ENCODE results near the gene STX3. TPM values are rescaled to one million over a fixed set of nuclear protein-coding genes. Genes with fewer than 3 reads are reported as not detected.
A peak's percentile ranks its signal among the peaks of the same experiment; 100 is the strongest.

The STX3 gene
- total RNA-seq, 4 donors from 2014 or later = 16.6 to 27.1 (median 24.6) TPM

GRCh38 chr11:59807047-59807610, 52.0 kb downstream of the STX3 start:
- no peak overlapping the region for H3K27ac ChIP-seq
- no peak overlapping the region for H3K4me3 ChIP-seq
- peaks cover 0 to 19% (median 6%) of the 10 kb centered on the region in 3 donors for H3K4me1 ChIP-seq
- H3K27me3 ChIP-seq = peaks cover 4% of the 10 kb centered on the region
- 63 to 67% methylated on average over 1 of the region's 1 CpG for WGBS, 2 donors (ENCODE audit: low coverage in 1 of 2)
- TF ChIP-seq CTCF (IDR thresholded peaks at IDR 0.05) (no peak), POLR2AphosphoS5 (IDR thresholded peaks at IDR 0.05) (no peak), POLR2A (IDR thresholded peaks at IDR 0.05) (no peak), EP300 (IDR thresholded peaks at IDR 0.05) (no peak)
- H3K9me3 ChIP-seq = no peaks in the 10 kb centered on the region
- H3K36me3 ChIP-seq = peaks cover 0 to 61% of the 10 kb centered on the region in 2 donors
- no peak for ATAC-seq

- Histone ChIP-seq H3K9me3 (no peaks in the 10 kb centered on the region), H3K36me3 (peaks cover 0 to 37% of the 10 kb centered on the region in 2 donors), H3K27ac (peak within 1 kb of the TSS; percentile 52 to 87 (median 84)), H3K4me3 (peak within 1 kb of the TSS; percentile 76 to 94), H3K27me3 (peaks cover 22% of the 10 kb centered on the region), H3K4me1 (peaks cover 0 to 16% (median 6%) of the 10 kb centered on the region in 3 donors)
- ATAC-seq = peak; percentile 97
- 0% methylated on average over 3 to 5 of the region's 54 CpGs for WGBS, 2 donors (ENCODE audit: low coverage in 1 of 2)
- TF ChIP-seq EP300 (IDR thresholded peaks at IDR 0.05) (no peak), CTCF (IDR thresholded peaks at IDR 0.05) (peak in 1 of 4 experiments; percentile 42), POLR2AphosphoS5 (IDR thresholded peaks at IDR 0.05) (peak; percentile 63), POLR2A (IDR thresholded peaks at IDR 0.05) (no peak)
Observed at GRCh38 chr11:59810189-59810910, 55.2 kb downstream of the STX3 start, which contains the start of gene MRPL16. Gene MRPL16, minus strand, starts transcription at chr11:59810778. Its CDS starts 120 bp downstream, at chr11:59810658.

- H3K4me1 ChIP-seq = peaks cover 0 to 16% (median 6%) of the 10 kb centered on the region in 3 donors
- H3K9me3 ChIP-seq = no peaks in the 10 kb centered on the region
- H3K27me3 ChIP-seq = peaks cover 27% of the 10 kb centered on the region
- TF ChIP-seq CTCF (IDR thresholded peaks at IDR 0.05) (no peak), EP300 (IDR thresholded peaks at IDR 0.05) (no peak), POLR2A (IDR thresholded peaks at IDR 0.05) (no peak), POLR2AphosphoS5 (IDR thresholded peaks at IDR 0.05) (no peak)
- WGBS, 2 donors (ENCODE audit: low coverage in 1 of 2) = 5 to 19% methylated on average over 3 to 8 of the region's 8 CpGs
- peak overlapping the region in 3 of 4 donors; percentile 83 to 87 (median 86) for H3K27ac ChIP-seq
- no peak for ATAC-seq
- peaks cover 0 to 32% of the 10 kb centered on the region in 2 donors for H3K36me3 ChIP-seq
- H3K4me3 ChIP-seq = peak overlapping the region; percentile 76 to 94
Observed at GRCh38 chr11:59810911-59811259, 55.7 kb downstream of the STX3 start.

GRCh38 chr11:59812220-59812619, 57.0 kb downstream of the STX3 start:
- TF ChIP-seq EP300 (IDR thresholded peaks at IDR 0.05) (no peak), POLR2AphosphoS5 (IDR thresholded peaks at IDR 0.05) (no peak), POLR2A (IDR thresholded peaks at IDR 0.05) (no peak), CTCF (IDR thresholded peaks at IDR 0.05) (no peak)
- no peaks in the 10 kb centered on the region for H3K9me3 ChIP-seq
- ATAC-seq = no peak
- no peak overlapping the region for H3K27ac ChIP-seq
- peaks cover 0 to 18% of the 10 kb centered on the region in 2 donors for H3K36me3 ChIP-seq
- no peak overlapping the region for H3K4me3 ChIP-seq
- H3K4me1 ChIP-seq = peaks cover 0 to 16% (median 6%) of the 10 kb centered on the region in 3 donors
- whole genome bisulfite sequencing, 2 donors (ENCODE audit: low coverage in 1 of 2) = 76 to 84% methylated on average over 2 of the region's 2 CpGs
- H3K27me3 ChIP-seq = peaks cover 27% of the 10 kb centered on the region

All from gastroesophageal sphincter (tissue), 4 donors.